GM23248 (cell line): ENCODE measurements around the gene PPP3R1. TPM values are rescaled to one million over a fixed set of nuclear protein-coding genes. Genes with fewer than 3 reads are reported as not detected.

Experiments used
- DNase-seq: peaks from one replicate; pipeline ENCODE4 v3.0.0-alpha.2; 2015
- H2AFZ ChIP-seq: fragments of 200-600 bp; sonication (generic); 2 replicates; pipeline ENCODE4 v1.6.1; 2016; ENCODE audit warnings: antibody characterized with exemption
- H3F3A ChIP-seq: fragments of 200-600 bp; sonication (generic); 2 replicates; pipeline ENCODE4 v1.6.1; 2016; ENCODE audit warnings: mild to moderate bottlenecking, antibody characterized with exemption, mixed run types; ENCODE audit not compliant: insufficient read depth
- H3K27ac ChIP-seq: fragments of 200-600 bp; sonication (generic); 2 replicates; pipeline ENCODE4 v1.5.1; 2016; ENCODE audit warnings: mild to moderate bottlenecking
- H3K27me3 ChIP-seq: fragments of 200-600 bp; sonication (generic); replicated peaks from 2 replicates; pipeline ENCODE4 v1.6.1; 2016; ENCODE audit warnings: mild to moderate bottlenecking; ENCODE audit not compliant: insufficient read depth
- H3K36me3 ChIP-seq: fragments of 200-600 bp; sonication (generic); 2 replicates; pipeline ENCODE4 v1.6.1; 2016; ENCODE audit warnings: low read depth, mild to moderate bottlenecking
- H3K4me1 ChIP-seq: fragments of 200-600 bp; sonication (generic); 2 replicates; pipeline ENCODE4 v1.6.1; 2016; ENCODE audit warnings: mild to moderate bottlenecking; ENCODE audit not compliant: insufficient read depth
- H3K4me2 ChIP-seq: fragments of 200-600 bp; sonication (generic); one replicate; pipeline ENCODE4 v1.6.1; 2016; ENCODE audit warnings: mild to moderate bottlenecking; ENCODE audit not compliant: unreplicated experiment
- H3K4me3 ChIP-seq: fragments of 200-600 bp; sonication (generic); 2 replicates; pipeline ENCODE4 v1.5.1; 2016; ENCODE audit warnings: mild to moderate bottlenecking
- H3K79me2 ChIP-seq: fragments of 200-600 bp; sonication (generic); 2 replicates; pipeline ENCODE4 v1.6.1; 2016; ENCODE audit warnings: mild to moderate bottlenecking; ENCODE audit not compliant: insufficient read depth
- H3K9ac ChIP-seq: fragments of 200-600 bp; sonication (generic); 2 replicates; pipeline ENCODE4 v1.6.1; 2016; ENCODE audit warnings: mild to moderate bottlenecking
- H3K9me2 ChIP-seq: fragments of 200-600 bp; sonication (generic); 2 replicates; pipeline ENCODE4 v1.6.1; 2016; ENCODE audit warnings: mixed run types, mild to moderate bottlenecking, moderate library complexity; ENCODE audit not compliant: insufficient read depth
- H3K9me3 ChIP-seq: fragments of 200-600 bp; sonication (generic); one replicate; pipeline ENCODE4 v1.6.1; 2017; ENCODE audit warnings: low read depth
- H4K20me1 ChIP-seq: fragments of 200-600 bp; sonication (generic); 2 replicates; pipeline ENCODE4 v1.6.0; 2016; ENCODE audit not compliant: insufficient read depth
- EZH2 ChIP-seq: fragments of 200-600 bp; sonication (generic); IDR thresholded peaks from 2 replicates; pipeline ENCODE4 v1.6.1; 2018; ENCODE audit warnings: antibody characterized with exemption, mild to moderate bottlenecking; ENCODE audit not compliant: insufficient read depth, poor library complexity, severe bottlenecking
- EZH2phosphoT487 ChIP-seq: fragments of 200-600 bp; sonication (generic); IDR thresholded peaks from 2 replicates; pipeline ENCODE4 v1.6.1; 2018; ENCODE audit warnings: antibody characterized with exemption, moderate library complexity, mild to moderate bottlenecking, low read depth; ENCODE audit not compliant: insufficient read depth
- WGBS, 2 experiments: methylation state at CpG; one replicate each; pipeline ENCODE4 v1.1.6; 2015 to 2017; ENCODE audit warnings: low lambda C conversion rate in 2 of 2, low coverage in 1 of 2; ENCODE audit errors: missing lambda C conversion rate in 2 of 2; 5-methylcytosine and 5-hydroxymethylcytosine counted together
- in situ Hi-C: fragments of 300-500 bp; cut with MboI; formaldehyde crosslinking; loops from 2 replicates; pipeline ENCODE4 v1.15.0; 2020
- polyA plus RNA-seq: library from polyadenylated mRNA; unstranded; fragments of >200 nt; fragmentation: Nextera tagmentation; extraction: Ambion mirVana; gene quantifications from 2 replicates; pipeline ENCODE4 v1.2.1, GENCODE V29; 2016
- total RNA-seq: library from RNA; depleted of rRNA; stranded (reverse); fragments of >200 nt; shearing (Covaris generic); gene quantifications from 2 replicates; pipeline ENCODE4 v1.2.3, GENCODE V29; 2014

PPP3R1 gene
- total and polyA plus RNA-seq, 2 experiments from 2014 or later, result 3.8 to 17.7 TPM

DNA sequence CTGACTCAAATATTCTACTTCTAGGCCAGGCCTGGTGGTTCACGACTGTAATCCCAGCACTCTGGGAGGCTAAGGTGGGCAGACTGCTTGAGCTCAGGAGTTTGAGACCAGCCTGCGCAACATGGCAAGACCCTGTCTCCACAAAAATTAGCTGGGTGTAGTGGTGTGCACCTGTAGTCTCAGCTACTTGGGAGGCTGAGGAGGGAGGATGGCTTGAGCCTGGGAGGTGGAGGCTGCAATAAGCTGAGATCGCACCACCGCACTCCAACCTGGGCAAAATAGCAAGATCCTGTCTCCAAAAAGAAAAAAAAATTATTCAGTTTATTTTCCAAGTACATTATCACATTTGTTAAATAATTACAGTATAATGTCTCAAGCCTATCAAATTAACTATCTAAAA, 7.3 kb downstream of the PPP3R1 start:
- H3K27me3 ChIP-seq, result no peaks in the 10 kb centered on the region
- in situ Hi-C loops, result no loop called here
- H3K36me3 ChIP-seq, result no peaks in the 10 kb centered on the region
- TF ChIP-seq EZH2phosphoT487 (no peak), EZH2 (no peak)
- H3K9me2 ChIP-seq, result no peaks in the 10 kb centered on the region
- DNase-seq, result no peak
- peaks cover 79% of the 10 kb centered on the region for H4K20me1 ChIP-seq
- no peak overlapping the region for H3K27ac ChIP-seq
- H3K4me2 ChIP-seq, result no peak overlapping the region
- peaks cover 100% of the 10 kb centered on the region for H3K79me2 ChIP-seq
- no peak overlapping the region for H2AFZ ChIP-seq
- peaks cover 19% of the 10 kb centered on the region; the same call in 1 of the 2 replicates for H3F3A ChIP-seq
- no peaks in the 10 kb centered on the region for H3K9me3 ChIP-seq
- WGBS, 2 experiments, result 99 to 100% methylated on average over 4 of the region's 4 CpGs
- no peak overlapping the region for H3K9ac ChIP-seq
- H3K4me3 ChIP-seq, result no peak overlapping the region
- H3K4me1 ChIP-seq, result peaks cover 57% of the 10 kb centered on the region

DNA sequence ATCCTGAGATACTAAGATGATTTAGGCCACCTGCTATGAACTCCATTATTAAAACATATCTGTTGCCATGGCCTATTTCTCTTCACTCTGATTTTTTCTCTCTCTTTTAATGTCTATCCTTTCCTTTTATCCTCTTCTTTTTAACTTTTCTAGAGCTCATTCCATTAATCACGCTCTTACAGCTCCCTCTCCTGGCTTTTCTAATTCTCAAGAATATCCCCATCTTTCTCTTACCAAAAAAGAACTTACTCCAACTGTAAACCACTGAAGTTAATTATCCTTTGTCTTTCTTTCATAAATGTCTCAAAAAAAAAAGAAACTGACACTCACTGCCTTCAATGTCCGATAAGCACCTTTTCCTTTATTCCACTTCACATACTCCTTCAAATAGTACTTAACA, 7.9 kb downstream of the PPP3R1 start:
- Histone ChIP-seq H3K4me1 (peaks cover 56% of the 10 kb centered on the region), H3K79me2 (peaks cover 100% of the 10 kb centered on the region), H2AFZ (no peak overlapping the region), H4K20me1 (peaks cover 78% of the 10 kb centered on the region), H3K9ac (no peak overlapping the region), H3K27me3 (no peaks in the 10 kb centered on the region), H3K4me2 (no peak overlapping the region), H3K9me2 (no peaks in the 10 kb centered on the region), H3K9me3 (no peaks in the 10 kb centered on the region), H3K36me3 (no peaks in the 10 kb centered on the region), H3F3A (peaks cover 19% of the 10 kb centered on the region; the same call in 1 of the 2 replicates), H3K27ac (no peak overlapping the region), H3K4me3 (no peak overlapping the region)
- WGBS, 2 experiments, result 64 to 80% methylated on average over 2 of the region's 2 CpGs
- in situ Hi-C loops, result no loop called here
- peak; percentile 41 for DNase-seq
- TF ChIP-seq EZH2 (no peak), EZH2phosphoT487 (no peak)

DNA sequence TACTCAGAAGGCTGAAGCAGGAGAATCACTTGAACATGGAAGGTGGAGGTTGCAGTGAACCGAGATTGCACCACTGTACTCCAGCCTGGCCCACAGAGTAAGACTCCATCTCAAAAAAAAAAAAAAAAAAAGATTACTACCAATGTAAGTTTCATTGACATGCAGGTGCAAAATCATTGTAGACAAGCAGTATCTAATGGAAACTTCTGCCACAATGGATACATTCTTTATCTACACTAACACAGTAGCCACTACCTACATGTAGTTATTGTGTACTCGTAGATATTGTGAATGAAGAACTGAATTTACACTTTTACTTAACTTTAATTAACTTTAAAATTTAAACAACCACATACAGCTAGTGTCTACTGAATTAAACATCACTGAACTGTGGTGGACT, 10.6 kb downstream of the PPP3R1 start:
- WGBS, 2 experiments, result 99 to 100% methylated on average over 2 of the region's 2 CpGs
- Histone ChIP-seq H4K20me1 (peaks cover 77% of the 10 kb centered on the region), H3K9ac (no peak overlapping the region), H3K36me3 (no peaks in the 10 kb centered on the region), H3K9me3 (no peaks in the 10 kb centered on the region), H2AFZ (no peak overlapping the region), H3K4me2 (no peak overlapping the region), H3K4me1 (peaks cover 59% of the 10 kb centered on the region), H3F3A (peaks cover 46% of the 10 kb centered on the region), H3K79me2 (peaks cover 100% of the 10 kb centered on the region), H3K4me3 (no peak overlapping the region), H3K27ac (no peak overlapping the region), H3K27me3 (no peaks in the 10 kb centered on the region), H3K9me2 (no peaks in the 10 kb centered on the region)
- in situ Hi-C loops, result no loop called here
- no peak for DNase-seq
- TF ChIP-seq EZH2phosphoT487 (no peak), EZH2 (no peak)

DNA sequence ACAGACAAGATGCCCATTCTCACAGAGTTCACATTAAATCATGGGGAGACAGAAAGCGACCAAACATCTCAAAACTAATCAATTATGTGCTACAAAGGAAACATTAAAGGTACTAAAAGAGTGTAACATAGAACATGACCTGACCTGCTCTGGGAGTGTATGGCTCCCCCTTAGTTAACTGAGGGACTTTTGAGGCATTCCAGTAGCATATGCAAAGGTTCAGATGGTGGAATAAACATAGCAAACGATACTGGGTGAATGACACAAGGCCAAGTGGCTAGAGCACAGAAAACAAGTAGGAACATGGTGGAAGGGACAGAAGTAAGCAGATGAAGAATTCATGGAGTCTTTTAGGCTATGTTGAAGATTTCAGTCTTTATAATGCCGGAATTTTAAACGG, 11.9 kb downstream of the PPP3R1 start:
- in situ Hi-C loops, result no loop called here
- Histone ChIP-seq H4K20me1 (peaks cover 75% of the 10 kb centered on the region), H3K9ac (no peak overlapping the region), H3K4me1 (peaks cover 65% of the 10 kb centered on the region), H3F3A (peaks cover 59% of the 10 kb centered on the region), H3K4me3 (no peak overlapping the region), H3K79me2 (peaks cover 100% of the 10 kb centered on the region), H3K36me3 (no peaks in the 10 kb centered on the region), H3K9me3 (no peaks in the 10 kb centered on the region), H3K9me2 (no peaks in the 10 kb centered on the region), H3K4me2 (no peak overlapping the region), H3K27me3 (no peaks in the 10 kb centered on the region), H3K27ac (no peak overlapping the region), H2AFZ (no peak overlapping the region)
- TF ChIP-seq EZH2, result no peak
- no peak for TF ChIP-seq EZH2phosphoT487
- WGBS, 2 experiments, result 95 to 99% methylated on average over 4 of the region's 4 CpGs
- no peak for DNase-seq
